Thoracic aorta (tissue), 2 donors: ENCODE data around the gene CMTM5. TPM values are rescaled to one million over a fixed set of nuclear protein-coding genes. Genes with fewer than 3 reads are reported as not detected.
"Not testable (repeated sequence)": the region's sequence is repeated elsewhere in the genome, so short reads cannot be mapped to it uniquely, and the experiment has no call there.

Experiments
- ATAC-seq: fragments of 150-250 bp; one replicate; pipeline ENCODE4 v1.8.0; 2017; ENCODE audit warnings: low read depth; ENCODE audit not compliant: insufficient number of reproducible peaks, low FRiP score
- DNase-seq: peaks from one replicate; pipeline ENCODE4 v3.0.0-alpha.2; 2020; ENCODE audit warnings: low spot score
- H3K27ac ChIP-seq, 2 donors: fragments of 200-600 bp; sonication (generic); 1 replicate in 1 of 2; 2 replicates in 1 of 2; pipeline ENCODE4 v1.5.1; 2016; ENCODE audit warnings: mild to moderate bottlenecking in 2 of 2, moderate library complexity in 2 of 2
- H3K27me3 ChIP-seq: fragments of 200-600 bp; sonication (generic); replicated peaks from 2 replicates; pipeline ENCODE4 v1.6.0; 2016; ENCODE audit warnings: mild to moderate bottlenecking; ENCODE audit not compliant: insufficient read depth
- H3K36me3 ChIP-seq: fragments of 200-600 bp; sonication (generic); one replicate; pipeline ENCODE4 v1.5.1; 2016
- H3K4me1 ChIP-seq, 2 donors: fragments of 200-600 bp; sonication (generic); 1 replicate in 1 of 2; 2 replicates in 1 of 2; pipeline versions ENCODE4 v1.5.1 to v1.6.0; 2016; ENCODE audit warnings: low read depth in 2 of 2, mild to moderate bottlenecking in 1 of 2; ENCODE audit not compliant: control insufficient read depth in 1 of 2
- H3K4me3 ChIP-seq: fragments of 200-600 bp; sonication (generic); 2 replicates; pipeline ENCODE4 v1.5.1; 2016; ENCODE audit warnings: mild to moderate bottlenecking
- H3K9me3 ChIP-seq: fragments of 200-600 bp; sonication (generic); 2 replicates; pipeline ENCODE4 v1.5.1; 2016
- total RNA-seq, 2 donors: library from RNA; depleted of rRNA; stranded (reverse); fragments of >200 nt; gene quantifications; one replicate each; pipeline versions ENCODE4 v1.1.0 to v1.2.3, GENCODE V29; 2016
- TF ChIP-seq, protein P1 (sequence below): fragments of 200-600 bp; sonication (generic); IDR thresholded peaks from one replicate; pipeline ENCODE4 v1.5.1; 2019; ENCODE audit warnings: antibody characterized with exemption

Gene CMTM5
- total RNA-seq, 2 donors from 2014 or later, result 2.6 TPM; not detected in 1

DNA sequence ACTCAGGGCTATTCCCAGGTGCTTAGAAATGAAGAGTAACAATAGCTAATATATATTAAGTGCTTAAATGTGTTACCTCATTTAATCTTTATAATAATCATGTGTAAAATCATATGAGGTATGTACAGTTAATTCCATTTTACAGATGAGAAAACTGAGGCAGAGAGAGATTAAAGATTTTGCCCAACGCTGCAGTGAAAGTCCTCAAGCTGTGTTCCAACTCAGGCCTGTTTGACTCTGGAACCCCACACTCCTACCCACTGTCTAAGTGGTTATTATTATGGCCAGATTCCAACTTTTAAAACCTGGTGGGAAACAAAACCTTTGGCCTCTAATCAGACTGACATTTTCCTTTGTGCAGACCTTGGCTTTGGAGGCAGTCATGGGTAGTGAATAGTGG is 10.2 kb downstream of the CMTM5 start:
- Histone ChIP-seq H3K36me3 (no peaks in the 10 kb centered on the region), H3K4me1 (no peaks in the 10 kb centered on the region), H3K4me3 (no peak overlapping the region), H3K27me3 (no peaks in the 10 kb centered on the region), H3K27ac (no peak overlapping the region), H3K9me3 (no peaks in the 10 kb centered on the region)
- TF ChIP-seq, protein P1, sequence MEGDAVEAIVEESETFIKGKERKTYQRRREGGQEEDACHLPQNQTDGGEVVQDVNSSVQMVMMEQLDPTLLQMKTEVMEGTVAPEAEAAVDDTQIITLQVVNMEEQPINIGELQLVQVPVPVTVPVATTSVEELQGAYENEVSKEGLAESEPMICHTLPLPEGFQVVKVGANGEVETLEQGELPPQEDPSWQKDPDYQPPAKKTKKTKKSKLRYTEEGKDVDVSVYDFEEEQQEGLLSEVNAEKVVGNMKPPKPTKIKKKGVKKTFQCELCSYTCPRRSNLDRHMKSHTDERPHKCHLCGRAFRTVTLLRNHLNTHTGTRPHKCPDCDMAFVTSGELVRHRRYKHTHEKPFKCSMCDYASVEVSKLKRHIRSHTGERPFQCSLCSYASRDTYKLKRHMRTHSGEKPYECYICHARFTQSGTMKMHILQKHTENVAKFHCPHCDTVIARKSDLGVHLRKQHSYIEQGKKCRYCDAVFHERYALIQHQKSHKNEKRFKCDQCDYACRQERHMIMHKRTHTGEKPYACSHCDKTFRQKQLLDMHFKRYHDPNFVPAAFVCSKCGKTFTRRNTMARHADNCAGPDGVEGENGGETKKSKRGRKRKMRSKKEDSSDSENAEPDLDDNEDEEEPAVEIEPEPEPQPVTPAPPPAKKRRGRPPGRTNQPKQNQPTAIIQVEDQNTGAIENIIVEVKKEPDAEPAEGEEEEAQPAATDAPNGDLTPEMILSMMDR, result no peak
- DNase-seq (no peak), ATAC-seq (no peak)

DNA sequence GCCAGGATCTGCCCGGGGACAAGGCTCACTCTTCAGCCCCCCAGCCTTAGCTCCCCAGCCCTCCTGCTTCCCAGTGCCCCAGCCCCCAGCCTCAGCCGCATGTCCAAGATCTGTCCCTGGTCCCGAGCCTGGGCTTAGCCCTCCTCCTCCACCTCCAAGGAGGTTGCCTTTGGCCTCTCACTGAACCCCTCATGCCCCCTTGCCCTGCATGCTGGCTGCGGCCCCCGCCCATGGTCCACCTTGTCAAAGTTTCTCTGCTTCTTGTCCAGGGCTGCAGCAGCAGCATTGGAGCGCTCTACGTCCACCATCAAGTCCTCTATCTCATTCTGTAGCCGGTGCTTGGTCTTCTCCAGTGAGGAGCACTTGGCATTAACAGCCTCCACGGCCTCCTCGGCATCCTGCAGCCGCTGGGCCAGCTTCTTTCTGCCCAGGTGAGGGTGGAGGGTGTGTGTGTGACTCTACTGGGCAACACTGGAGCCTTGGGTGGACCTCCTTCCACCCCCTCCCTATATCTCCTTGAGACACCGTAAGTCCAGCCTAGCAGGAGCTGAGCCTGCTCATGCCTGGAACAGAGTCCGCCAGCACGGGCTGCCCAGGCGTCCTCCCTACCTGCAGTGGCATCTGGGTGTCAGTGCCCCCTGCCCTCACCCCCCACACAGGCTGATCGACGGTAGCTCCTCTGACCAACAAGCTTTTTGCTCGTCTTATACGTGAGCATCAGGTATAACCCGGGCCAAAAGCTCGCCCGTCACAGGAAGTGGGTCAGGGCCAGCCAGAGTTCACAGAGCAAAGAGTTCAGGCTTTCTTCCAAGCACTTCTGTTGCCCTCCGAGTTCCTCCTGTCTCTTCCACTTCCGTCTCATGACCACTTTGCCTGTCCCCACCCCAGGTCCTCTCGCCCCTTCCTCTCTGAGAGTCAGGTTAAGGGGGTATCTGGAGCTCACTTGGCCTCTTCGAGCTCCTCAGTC is 11.4 kb downstream of the CMTM5 start:
- Histone ChIP-seq H3K4me3 (no peak overlapping the region), H3K36me3 (no peaks in the 10 kb centered on the region), H3K4me1 (no peaks in the 10 kb centered on the region), H3K27me3 (no peaks in the 10 kb centered on the region), H3K27ac (no peak overlapping the region), H3K9me3 (no peaks in the 10 kb centered on the region)
- DNase-seq, result no peak
- no peak for ATAC-seq
- TF ChIP-seq, protein P1, result no peak

DNA sequence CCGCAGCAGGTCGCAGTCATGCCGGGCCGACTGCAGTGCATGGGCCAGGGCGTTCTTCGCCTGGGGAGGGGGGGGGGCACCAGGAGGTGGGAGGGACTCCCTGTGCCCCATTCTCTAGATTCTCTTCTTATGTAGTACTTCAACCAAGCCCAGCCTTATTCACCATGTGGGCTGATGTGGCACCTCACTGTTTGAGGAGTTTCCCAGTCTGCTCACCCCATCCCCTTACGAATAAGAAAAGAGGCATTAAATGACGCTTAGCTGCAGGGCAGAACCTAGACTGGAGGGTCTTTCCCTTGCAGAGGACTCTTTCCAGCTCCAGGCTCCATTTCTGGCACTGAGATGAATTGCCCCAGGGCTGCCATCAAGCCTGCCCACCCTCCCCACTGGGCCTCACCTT is 12.2 kb downstream of the CMTM5 start:
- TF ChIP-seq, protein P1, result no peak
- no peak for ATAC-seq
- H3K36me3 ChIP-seq, result no peaks in the 10 kb centered on the region
- H3K27ac ChIP-seq, result no peak overlapping the region
- no peaks in the 10 kb centered on the region for H3K4me1 ChIP-seq
- H3K27me3 ChIP-seq, result no peaks in the 10 kb centered on the region
- H3K9me3 ChIP-seq, result no peaks in the 10 kb centered on the region
- no peak for DNase-seq
- no peak overlapping the region for H3K4me3 ChIP-seq

- Histone ChIP-seq H3K9me3 (no peaks in the 10 kb centered on the region), H3K36me3 (no peaks in the 10 kb centered on the region), H3K4me3 (no peak overlapping the region), H3K4me1 (no peaks in the 10 kb centered on the region), H3K27me3 (no peaks in the 10 kb centered on the region), H3K27ac (no peak overlapping the region)
- TF ChIP-seq, protein P1, result no peak
- DNase-seq, result no peak
- ATAC-seq, result no peak
Measured at GRCh38 chr14:23389396-23389795, 12.6 kb downstream of the CMTM5 start.

- not testable (repeated sequence) for H3K27ac ChIP-seq, H3K4me1 ChIP-seq, H3K36me3 ChIP-seq, H3K27me3 ChIP-seq, DNase-seq, ATAC-seq, H3K4me3 ChIP-seq, H3K9me3 ChIP-seq
Measured at GRCh38 chr14:23389871-23390270, 13.0 kb downstream of the CMTM5 start.
